ENCODE data around the gene EFNA5. TPM values are rescaled to one million over a fixed set of nuclear protein-coding genes. Genes with fewer than 3 reads are reported as not detected.

The EFNA5 gene
- total RNA-seq, 1 experiment from 2014 or later = 51.2 TPM

GRCh38 chr5:107594253-107595045, 76.3 kb downstream of the EFNA5 start:
- CTCF ChIA-PET = interaction anchor here (0.5 to 1.0 kb wide), 4 partner anchors 13 to 77 kb away, joined by 3 to 5 read pairs (median 4); no protein-coding TSS in a partner anchor
- Mint-ChIP-seq H3K27me3 (ENCODE audit: insufficient read depth, unreplicated experiment) (no peaks in the 10 kb centered on the region), H3K36me3 (ENCODE audit: insufficient read depth, unreplicated experiment) (peaks cover 4% of the 10 kb centered on the region), H3K9me3 (ENCODE audit: unreplicated experiment) (no peaks in the 10 kb centered on the region), H3K27ac (ENCODE audit: low read depth, unreplicated experiment) (peak overlapping the region; percentile 84), H3K4me3 (ENCODE audit: unreplicated experiment) (peak overlapping the region; percentile 57), H3K4me1 (ENCODE audit: insufficient read depth, unreplicated experiment) (peaks cover 25% of the 10 kb centered on the region)
- BruUV-seq (replicated peaks) = no TSS peak
- intact Hi-C loops (cut with micrococcal nuclease) = no loop called here
- POLR2A ChIA-PET = interaction anchor here (0.8 to 4.2 kb wide), 7 partner anchors 12 to 74 kb away, joined by 3 to 28 read pairs (median 4); no protein-coding TSS in a partner anchor
- no peak for TF ChIP-seq CTCF (IDR thresholded peaks at IDR 0.05; ENCODE audit: unreplicated experiment)
- peak; percentile 63 for DNase-seq (ENCODE audit: unreplicated experiment)

GRCh38 chr5:107593009-107593408, 77.7 kb downstream of the EFNA5 start:
- Mint-ChIP-seq H3K27me3 (ENCODE audit: insufficient read depth, unreplicated experiment) (no peaks in the 10 kb centered on the region), H3K9me3 (ENCODE audit: unreplicated experiment) (no peaks in the 10 kb centered on the region), H3K36me3 (ENCODE audit: insufficient read depth, unreplicated experiment) (no peaks in the 10 kb centered on the region), H3K4me1 (ENCODE audit: insufficient read depth, unreplicated experiment) (peaks cover 20% of the 10 kb centered on the region), H3K27ac (ENCODE audit: low read depth, unreplicated experiment) (no peak overlapping the region), H3K4me3 (ENCODE audit: unreplicated experiment) (no peak overlapping the region)
- ChIA-PET POLR2A (interaction anchor here (0.8 to 3.1 kb wide), 7 partner anchors 9 to 74 kb away, joined by 4 to 16 read pairs (median 4); no protein-coding TSS in a partner anchor), CTCF (interaction anchor here (0.6 kb wide), 1 partner anchor 24 kb away, joined by 3 read pairs; no protein-coding TSS in a partner anchor)
- BruUV-seq (replicated peaks) = no TSS peak
- TF ChIP-seq CTCF (IDR thresholded peaks at IDR 0.05; ENCODE audit: unreplicated experiment) = no peak
- intact Hi-C loops (cut with micrococcal nuclease) = no loop called here
- DNase-seq (ENCODE audit: unreplicated experiment) = no peak

- intact Hi-C loops (cut with micrococcal nuclease) = no loop called here
- Mint-ChIP-seq H3K36me3 (ENCODE audit: insufficient read depth, unreplicated experiment) (no peaks in the 10 kb centered on the region), H3K27me3 (ENCODE audit: insufficient read depth, unreplicated experiment) (no peaks in the 10 kb centered on the region), H3K27ac (ENCODE audit: low read depth, unreplicated experiment) (no peak overlapping the region), H3K4me1 (ENCODE audit: insufficient read depth, unreplicated experiment) (peaks cover 20% of the 10 kb centered on the region), H3K4me3 (ENCODE audit: unreplicated experiment) (no peak overlapping the region), H3K9me3 (ENCODE audit: unreplicated experiment) (no peaks in the 10 kb centered on the region)
- no peak for DNase-seq (ENCODE audit: unreplicated experiment)
- BruUV-seq (replicated peaks) = no TSS peak
- POLR2A ChIA-PET = interaction anchor here (0.8 to 3.1 kb wide), 6 partner anchors 10 to 74 kb away, joined by 4 to 16 read pairs (median 4); no protein-coding TSS in a partner anchor
- no peak for TF ChIP-seq CTCF (IDR thresholded peaks at IDR 0.05; ENCODE audit: unreplicated experiment)
- CTCF ChIA-PET = no interaction called here
Observed at GRCh38 chr5:107592515-107592914, 78.2 kb downstream of the EFNA5 start.

GRCh38 chr5:107590686-107591085, 80.1 kb downstream of the EFNA5 start:
- TF ChIP-seq CTCF (IDR thresholded peaks at IDR 0.05; ENCODE audit: unreplicated experiment) = no peak
- Mint-ChIP-seq H3K4me3 (ENCODE audit: unreplicated experiment) (no peak overlapping the region), H3K36me3 (ENCODE audit: insufficient read depth, unreplicated experiment) (no peaks in the 10 kb centered on the region), H3K27ac (ENCODE audit: low read depth, unreplicated experiment) (no peak overlapping the region), H3K27me3 (ENCODE audit: insufficient read depth, unreplicated experiment) (no peaks in the 10 kb centered on the region), H3K4me1 (ENCODE audit: insufficient read depth, unreplicated experiment) (peaks cover 20% of the 10 kb centered on the region), H3K9me3 (ENCODE audit: unreplicated experiment) (no peaks in the 10 kb centered on the region)
- ChIA-PET CTCF (interaction anchor here (0.8 kb wide), 2 partner anchors 26 to 33 kb away, joined by 3 to 4 read pairs; no protein-coding TSS in a partner anchor), POLR2A (interaction anchor here (0.7 kb wide), 3 partner anchors 75 to 1262 kb away, joined by 3 read pairs; no protein-coding TSS in a partner anchor)
- intact Hi-C loops (cut with micrococcal nuclease) = no loop called here
- no peak for DNase-seq (ENCODE audit: unreplicated experiment)
- no TSS peak for BruUV-seq (replicated peaks)

Measured in MCF 10A (cell line).